ENCODE measurements around the gene CLCN7.

GRCh38 chr16:1398826-1399581 lies 75.8 kb downstream of the CLCN7 start:
- no peak for TF ChIP-seq EZH2 (IDR thresholded peaks at IDR 0.05; ENCODE audit: low read length, unreplicated experiment)
- TF ChIP-seq CTCF (conservative IDR thresholded peaks at IDR 0.05; ENCODE audit: low read depth, low read length) = no peak

All from PC-3 (cell line).